Coronary artery (tissue), 2 donors: ENCODE results near the gene APBB1IP.

ENCODE experiments used
- DNase-seq: peaks from one replicate; pipeline ENCODE4 v3.0.0-alpha.2; 2017; ENCODE audit warnings: low spot score
- H3K27ac ChIP-seq, 2 donors: fragments of 200-600 bp; sonication (generic); one replicate each; pipeline ENCODE4 v1.5.1; 2016 to 2019
- H3K4me3 ChIP-seq: fragments of 200-600 bp; sonication (generic); 2 replicates; pipeline ENCODE4 v1.5.1; 2016; ENCODE audit warnings: mild to moderate bottlenecking, moderate library complexity
- TF ChIP-seq, protein P1 (sequence below): fragments of 200-600 bp; sonication (generic); IDR thresholded peaks from one replicate; pipeline ENCODE4 v1.5.1; 2019; ENCODE audit warnings: antibody characterized with exemption

APBB1IP gene

DNA sequence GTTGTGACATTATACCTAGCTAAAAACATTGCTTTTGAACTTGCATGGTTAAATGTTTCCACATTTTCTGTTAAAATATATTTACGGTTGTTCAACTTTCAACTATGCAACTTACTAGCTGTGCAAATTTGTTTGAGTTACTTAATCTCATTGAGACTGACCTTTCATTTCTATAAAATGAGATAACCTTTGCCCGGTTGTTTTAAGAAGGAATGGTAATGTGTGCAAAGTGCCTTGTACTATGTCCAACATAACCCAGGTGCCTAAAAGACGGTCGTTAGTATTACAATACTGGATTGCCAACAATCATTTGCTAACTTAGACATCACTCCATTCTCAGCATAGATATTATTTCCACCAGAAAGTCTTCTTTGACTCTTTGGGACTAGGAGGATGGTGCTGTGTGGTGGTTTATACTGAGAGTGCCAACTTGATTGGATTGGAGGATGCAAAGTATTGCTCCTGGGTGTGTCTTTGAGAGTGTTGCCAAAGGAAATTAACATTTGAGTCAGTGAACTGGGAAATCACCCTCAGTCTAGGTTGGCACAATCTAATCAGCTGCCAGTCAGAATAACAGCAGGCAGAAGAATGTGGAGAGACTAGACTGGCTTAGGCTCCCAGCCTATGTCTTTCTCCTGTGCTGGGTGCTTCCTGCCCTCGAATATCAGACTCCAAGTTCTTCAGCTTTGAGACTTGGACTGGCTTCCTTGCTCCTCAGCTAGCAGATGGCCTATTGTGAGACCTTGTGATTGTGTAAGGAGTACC, 174.2 kb downstream of the APBB1IP start:
- Histone ChIP-seq H3K4me3 (no peak overlapping the region), H3K27ac (no peak overlapping the region)
- no peak for DNase-seq
- TF ChIP-seq, protein P1, sequence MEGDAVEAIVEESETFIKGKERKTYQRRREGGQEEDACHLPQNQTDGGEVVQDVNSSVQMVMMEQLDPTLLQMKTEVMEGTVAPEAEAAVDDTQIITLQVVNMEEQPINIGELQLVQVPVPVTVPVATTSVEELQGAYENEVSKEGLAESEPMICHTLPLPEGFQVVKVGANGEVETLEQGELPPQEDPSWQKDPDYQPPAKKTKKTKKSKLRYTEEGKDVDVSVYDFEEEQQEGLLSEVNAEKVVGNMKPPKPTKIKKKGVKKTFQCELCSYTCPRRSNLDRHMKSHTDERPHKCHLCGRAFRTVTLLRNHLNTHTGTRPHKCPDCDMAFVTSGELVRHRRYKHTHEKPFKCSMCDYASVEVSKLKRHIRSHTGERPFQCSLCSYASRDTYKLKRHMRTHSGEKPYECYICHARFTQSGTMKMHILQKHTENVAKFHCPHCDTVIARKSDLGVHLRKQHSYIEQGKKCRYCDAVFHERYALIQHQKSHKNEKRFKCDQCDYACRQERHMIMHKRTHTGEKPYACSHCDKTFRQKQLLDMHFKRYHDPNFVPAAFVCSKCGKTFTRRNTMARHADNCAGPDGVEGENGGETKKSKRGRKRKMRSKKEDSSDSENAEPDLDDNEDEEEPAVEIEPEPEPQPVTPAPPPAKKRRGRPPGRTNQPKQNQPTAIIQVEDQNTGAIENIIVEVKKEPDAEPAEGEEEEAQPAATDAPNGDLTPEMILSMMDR: no peak
